ENCODE results near the gene PCDHA1. TPM values are rescaled to one million over a fixed set of nuclear protein-coding genes. Genes with fewer than 3 reads are reported as not detected.

PCDHA1 gene
- total RNA-seq, 1 experiment from 2014 or later: 0.21 TPM

DNA sequence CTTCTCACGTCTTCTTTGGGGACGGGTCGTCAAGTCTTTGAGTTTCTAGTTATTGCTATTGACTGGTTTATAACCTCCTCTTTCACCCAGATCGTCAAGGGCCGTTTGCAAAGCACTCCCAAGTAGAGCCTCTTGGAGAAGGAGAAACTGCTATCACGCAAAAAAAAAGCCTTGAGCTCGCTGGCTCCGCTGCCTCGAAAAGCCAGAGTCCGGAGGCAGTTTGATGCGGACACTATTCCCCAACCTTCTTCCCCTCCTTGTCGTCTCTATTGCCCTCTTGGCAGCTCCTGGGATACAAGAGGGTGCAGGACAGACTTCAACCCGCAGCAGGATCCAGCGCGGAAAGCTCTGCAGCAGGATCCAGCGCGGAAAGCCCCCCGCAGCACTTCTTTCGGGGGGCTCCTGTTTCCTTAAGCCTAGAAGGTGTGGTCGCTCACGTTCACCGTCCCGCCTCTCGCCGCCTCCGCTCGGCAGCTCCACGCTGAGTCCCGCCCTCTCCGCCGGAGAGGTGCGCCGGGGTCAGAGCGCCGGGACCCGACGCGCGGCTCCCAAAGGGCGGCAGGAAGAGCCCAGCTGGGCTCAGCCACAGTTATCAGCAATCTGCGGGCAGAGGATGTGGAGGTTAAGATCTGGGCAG, 140.0 kb downstream of the PCDHA1 start, which contains the start of gene PCDHAC1:
Gene PCDHAC1, plus strand, starts transcription at position 494 of the 637 bp plus-strand sequence. CDS start 594 bp downstream, outside the sequence.

GRCh38 chr5:140966293-140967225, 180.6 kb downstream of the PCDHA1 start, which contains the start of gene PCDHAC2:
PCDHAC2 (plus strand) TSS chr5:140966476; CDS start chr5:140966767, 291 bp downstream.

GRCh38 chr5:141050622-141051520, 264.9 kb downstream of the PCDHA1 start, which contains the start of gene PCDHB1:
PCDHB1 (plus strand) TSS chr5:141051374; CDS start chr5:141051471, 97 bp downstream.

Other genes starting within 250 kb of the PCDHA1 start
- 1.3 to 5.0 TPM (median 2.1 TPM) in 5 replicates for gene EIF4EBP3, start 238.5 kb upstream of the PCDHA1 start, total RNA-seq (2022; extraction: Qiagen RNA extraction; ENCODE audit: low read depth)
- gene SRA1, start 228.7 kb upstream of the PCDHA1 start, total RNA-seq (2022; extraction: Qiagen RNA extraction; ENCODE audit: low read depth): 37.6 to 53.3 TPM (median 45.8 TPM) in 5 replicates
- 4.9 to 7.7 TPM (median 6.0 TPM) in 5 replicates for gene APBB3, start 221.5 kb upstream of the PCDHA1 start, total RNA-seq (2022; extraction: Qiagen RNA extraction; ENCODE audit: low read depth)
- 74.7 to 85.5 TPM (median 78.4 TPM) in 5 replicates for gene SLC35A4, start 221.3 kb upstream of the PCDHA1 start, total RNA-seq (2022; extraction: Qiagen RNA extraction; ENCODE audit: low read depth)
- gene CD14, start 153.0 kb upstream of the PCDHA1 start, total RNA-seq (2022; extraction: Qiagen RNA extraction; ENCODE audit: low read depth): 3.6 to 5.6 TPM (median 4.4 TPM) in 5 replicates
- 9.6 to 15.1 TPM (median 13.0 TPM) in 5 replicates for gene TMCO6, start 146.7 kb upstream of the PCDHA1 start, total RNA-seq (2022; extraction: Qiagen RNA extraction; ENCODE audit: low read depth)
- 108 to 128 TPM (median 123 TPM) in 5 replicates for gene NDUFA2, start 138.5 kb upstream of the PCDHA1 start, total RNA-seq (2022; extraction: Qiagen RNA extraction; ENCODE audit: low read depth)
- gene IK, start 138.3 kb upstream of the PCDHA1 start, total RNA-seq (2022; extraction: Qiagen RNA extraction; ENCODE audit: low read depth): 94.9 to 140 TPM (median 98.2 TPM) in 5 replicates
- gene WDR55, start 121.2 kb upstream of the PCDHA1 start, total RNA-seq (2022; extraction: Qiagen RNA extraction; ENCODE audit: low read depth): 29.2 to 32.4 TPM (median 29.6 TPM) in 5 replicates
- gene DND1, start 112.6 kb upstream of the PCDHA1 start, total RNA-seq (2022; extraction: Qiagen RNA extraction; ENCODE audit: low read depth): 0.47 to 1.0 TPM (median 0.82 TPM) in 5 replicates
- gene HARS1, start 94.8 kb upstream of the PCDHA1 start, total RNA-seq (2022; extraction: Qiagen RNA extraction; ENCODE audit: low read depth): 81.3 to 85.6 TPM (median 83.4 TPM) in 5 replicates
- 34.5 to 44.5 TPM (median 38.9 TPM) in 5 replicates for gene HARS2, start 94.7 kb upstream of the PCDHA1 start, total RNA-seq (2022; extraction: Qiagen RNA extraction; ENCODE audit: low read depth)
- 81.8 to 121 TPM (median 90.3 TPM) in 5 replicates for gene ZMAT2, start 85.7 kb upstream of the PCDHA1 start, total RNA-seq (2022; extraction: Qiagen RNA extraction; ENCODE audit: low read depth)
- 0.03 to 0.10 TPM (median 0.05 TPM) in 5 replicates for gene PCDHA2, start 8.7 kb downstream of the PCDHA1 start, total RNA-seq (2022; extraction: Qiagen RNA extraction; ENCODE audit: low read depth)
- gene PCDHA3, start 14.9 kb downstream of the PCDHA1 start, total RNA-seq (2022; extraction: Qiagen RNA extraction; ENCODE audit: low read depth): 0.74 to 1.1 TPM (median 0.91 TPM) in 5 replicates
- 1.4 to 2.0 TPM (median 1.7 TPM) in 5 replicates for gene PCDHA4, start 20.9 kb downstream of the PCDHA1 start, total RNA-seq (2022; extraction: Qiagen RNA extraction; ENCODE audit: low read depth)
- gene PCDHA5, start 35.5 kb downstream of the PCDHA1 start, total RNA-seq (2022; extraction: Qiagen RNA extraction; ENCODE audit: low read depth): 0.44 to 0.75 TPM (median 0.63 TPM) in 5 replicates
- gene PCDHA6, start 41.8 kb downstream of the PCDHA1 start, total RNA-seq (2022; extraction: Qiagen RNA extraction; ENCODE audit: low read depth): 0.07 to 0.09 TPM (median 0.09 TPM) in 3 of 5 replicates, not detected in the others
- 0.08 to 0.22 TPM (median 0.13 TPM) in 5 replicates for gene PCDHA7, start 48.1 kb downstream of the PCDHA1 start, total RNA-seq (2022; extraction: Qiagen RNA extraction; ENCODE audit: low read depth)
- gene PCDHA8, start 55.0 kb downstream of the PCDHA1 start, total RNA-seq (2022; extraction: Qiagen RNA extraction; ENCODE audit: low read depth): 0.06 to 0.08 TPM (median 0.07 TPM) in 4 of 5 replicates, not detected in the other
- gene PCDHA9, start 62.2 kb downstream of the PCDHA1 start, total RNA-seq (2022; extraction: Qiagen RNA extraction; ENCODE audit: low read depth): not detected in 5 replicates
- 0.01 to 0.02 TPM in 2 of 5 replicates, not detected in the others for gene PCDHA10, start 69.8 kb downstream of the PCDHA1 start, total RNA-seq (2022; extraction: Qiagen RNA extraction; ENCODE audit: low read depth)
- gene PCDHA11, start 82.8 kb downstream of the PCDHA1 start, total RNA-seq (2022; extraction: Qiagen RNA extraction; ENCODE audit: low read depth): 0.12 to 0.43 TPM (median 0.18 TPM) in 5 replicates
- 2.5 to 2.9 TPM (median 2.5 TPM) in 5 replicates for gene PCDHA12, start 89.2 kb downstream of the PCDHA1 start, total RNA-seq (2022; extraction: Qiagen RNA extraction; ENCODE audit: low read depth)
- 0.06 to 0.10 TPM (median 0.07 TPM) in 4 of 5 replicates, not detected in the other for gene PCDHA13, start 96.0 kb downstream of the PCDHA1 start, total RNA-seq (2022; extraction: Qiagen RNA extraction; ENCODE audit: low read depth)
- gene PCDHAC1, start 140.2 kb downstream of the PCDHA1 start, total RNA-seq (2022; extraction: Qiagen RNA extraction; ENCODE audit: low read depth): 1.1 to 1.4 TPM (median 1.2 TPM) in 5 replicates
- 2.3 to 4.8 TPM (median 2.6 TPM) in 5 replicates for gene PCDHAC2, start 180.3 kb downstream of the PCDHA1 start, total RNA-seq (2022; extraction: Qiagen RNA extraction; ENCODE audit: low read depth)